HL-60 (cell line): Measurements from ENCODE around the gene MARVELD3.

Source experiments
- DNase-seq, 2 experiments: peaks; one replicate each; pipeline ENCODE4 v3.0.0-alpha.2; 2010 to 2020; ENCODE audit warnings: low read depth in 1 of 2, low spot score in 1 of 2
- H3K27ac ChIP-seq: fragments of 250-450 bp; sonication (Bioruptor Pico); replicated peaks from 2 replicates; pipeline ENCODE4 v1.5.1; 2020; ENCODE audit warnings: mild to moderate bottlenecking, moderate library complexity
- H3K27me3 ChIP-seq: fragments of 250-450 bp; sonication (Bioruptor Pico); 2 replicates; pipeline ENCODE4 v1.5.1; 2021; ENCODE audit warnings: mild to moderate bottlenecking, moderate library complexity; ENCODE audit not compliant: insufficient read depth, poor library complexity, severe bottlenecking
- H3K4me3 ChIP-seq: replicated peaks from 2 replicates; pipeline ENCODE4 v1.5.1; 2011; ENCODE audit warnings: mild to moderate bottlenecking, control low read depth, low read length; ENCODE audit not compliant: insufficient read depth
- CTCF ChIP-seq: IDR thresholded peaks from one replicate; pipeline ENCODE4 v1.5.1; 2011; ENCODE audit warnings: low read length, control low read depth, inconsistent platforms; ENCODE audit not compliant: insufficient read depth
- GABPA ChIP-seq: IDR thresholded peaks from 2 replicates; pipeline ENCODE4 v1.6.1; 2012; ENCODE audit warnings: low read depth
- POLR2AphosphoS5 ChIP-seq: IDR thresholded peaks from 2 replicates; pipeline ENCODE4 v1.6.1; 2012; ENCODE audit warnings: low read depth
- REST ChIP-seq: IDR thresholded peaks from 2 replicates; pipeline ENCODE4 v1.6.1; 2012; ENCODE audit warnings: low read depth; ENCODE audit not compliant: insufficient replicate concordance
- SPI1 ChIP-seq: IDR thresholded peaks from 2 replicates; pipeline ENCODE4 v1.6.1; 2012; ENCODE audit warnings: low read depth, mild to moderate bottlenecking, borderline replicate concordance

The MARVELD3 gene

DNA sequence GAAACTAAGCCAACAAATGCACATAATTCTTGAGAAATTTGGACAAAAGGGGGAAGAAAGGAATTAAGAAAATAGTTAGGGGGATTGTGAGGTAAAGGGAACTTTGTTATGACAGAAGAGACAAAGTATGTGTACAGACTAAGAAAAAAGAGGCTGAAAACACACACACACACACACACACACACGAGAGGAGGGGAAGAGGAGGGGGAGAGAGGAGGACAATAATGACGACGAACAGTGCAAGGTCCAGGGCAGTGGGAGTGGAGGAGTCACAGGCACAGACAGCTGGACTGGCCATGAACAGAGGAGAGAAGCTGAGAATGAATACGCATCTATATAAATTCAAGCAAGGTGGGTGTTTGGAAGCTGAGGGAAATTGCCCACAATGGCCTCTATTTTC lies 44.6 kb downstream of the MARVELD3 start:
- TF ChIP-seq POLR2AphosphoS5, result no peak
- no peak for TF ChIP-seq GABPA
- TF ChIP-seq CTCF, result no peak
- no peak for TF ChIP-seq REST
- TF ChIP-seq SPI1, result no peak
- Histone ChIP-seq H3K27me3 (no peaks in the 10 kb centered on the region), H3K27ac (no peak overlapping the region), H3K4me3 (no peak overlapping the region)
- DNase-seq, result no peak

DNA sequence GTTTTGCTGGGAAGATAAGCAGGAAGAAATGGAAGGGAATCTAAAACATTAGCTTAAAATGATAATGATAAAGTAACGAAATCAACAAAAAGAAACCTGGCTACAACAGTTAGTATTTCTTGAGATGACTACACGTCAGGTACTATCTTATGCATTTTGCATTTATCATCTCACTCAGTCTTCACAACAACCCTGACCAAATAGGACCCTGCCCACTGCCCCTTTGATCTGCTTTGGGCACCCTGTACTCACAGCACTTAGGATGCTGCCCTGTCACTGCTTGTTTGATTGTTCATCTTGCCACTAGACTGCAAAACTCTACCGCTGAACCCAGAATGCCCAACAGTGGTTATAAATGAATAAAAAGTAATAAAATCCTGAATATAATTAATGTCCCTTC lies 45.2 kb downstream of the MARVELD3 start:
- TF ChIP-seq REST (no peak), SPI1 (no peak), GABPA (no peak)
- no peak overlapping the region for H3K4me3 ChIP-seq
- no peaks in the 10 kb centered on the region for H3K27me3 ChIP-seq
- no peak overlapping the region for H3K27ac ChIP-seq
- no peak for DNase-seq

DNA sequence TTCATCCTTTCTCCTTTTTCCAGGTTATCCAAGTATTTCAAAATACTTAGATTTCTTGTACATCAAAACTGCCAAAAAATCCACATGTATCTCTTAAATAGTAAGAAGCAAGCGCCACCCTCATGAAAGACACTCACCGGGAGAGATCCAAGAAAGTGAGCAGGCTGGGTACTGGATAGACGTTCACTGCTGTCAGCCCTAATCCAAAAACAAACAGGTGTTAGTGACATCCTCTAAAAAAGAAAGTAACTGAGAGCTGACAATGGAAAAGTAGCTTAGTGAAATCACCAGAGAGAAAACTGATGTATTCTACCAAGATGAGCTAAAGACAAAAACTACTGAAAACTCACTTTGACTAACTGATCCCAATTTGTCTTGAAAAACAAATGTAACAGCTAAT lies 46.1 kb downstream of the MARVELD3 start:
- H3K27ac ChIP-seq, result no peak overlapping the region
- DNase-seq, result no peak

More for the DNA sequence above, 46.1 kb downstream of the MARVELD3 start:
- TF ChIP-seq POLR2AphosphoS5, result no peak
- TF ChIP-seq SPI1, result no peak
- no peak for TF ChIP-seq GABPA
- no peak for TF ChIP-seq REST
- no peak for TF ChIP-seq CTCF
- Histone ChIP-seq H3K27me3 (no peaks in the 10 kb centered on the region), H3K4me3 (no peak overlapping the region)
